OCI-M2 (cell line): ENCODE data around the gene WHRN.

Experiments
- DNase-seq: peaks from one replicate; lab custom pipeline; 2025; ENCODE audit not compliant: unreplicated experiment; lab: John Stamatoyannopoulos, UW

Gene WHRN

GRCh38 chr9:114473447-114473801, 31.8 kb downstream of the WHRN start:
- DNase-seq: no peak

- no peak for DNase-seq
These were observed 32.4 kb downstream of the WHRN start for GRCh38 chr9:114472765-114473446.

GRCh38 chr9:114471157-114471556, 34.1 kb downstream of the WHRN start:
- no peak for DNase-seq

- no peak for DNase-seq
These were observed 34.7 kb downstream of the WHRN start for GRCh38 chr9:114470581-114470980.

- no peak for DNase-seq
These were observed 35.2 kb downstream of the WHRN start for GRCh38 chr9:114470121-114470520.

- no peak for DNase-seq
These were observed 36.0 kb downstream of the WHRN start for GRCh38 chr9:114469091-114469853.

GRCh38 chr9:114467910-114468309, 37.4 kb downstream of the WHRN start:
- DNase-seq: no peak

- DNase-seq: no peak
These were observed 38.0 kb downstream of the WHRN start for GRCh38 chr9:114467226-114467750.

- DNase-seq: no peak
These were observed 39.1 kb downstream of the WHRN start for GRCh38 chr9:114465906-114466900.

- no peak for DNase-seq
These were observed 39.9 kb downstream of the WHRN start for GRCh38 chr9:114465417-114465816.

GRCh38 chr9:114464281-114465051, 40.8 kb downstream of the WHRN start:
- DNase-seq: no peak

- no peak for DNase-seq
These were observed 42.5 kb downstream of the WHRN start for GRCh38 chr9:114462791-114463190.

- no peak for DNase-seq
These were observed 43.8 kb downstream of the WHRN start for GRCh38 chr9:114461468-114461867.

- no peak for DNase-seq
These were observed 44.6 kb downstream of the WHRN start for GRCh38 chr9:114460513-114461199.

- no peak for DNase-seq
These were observed 45.8 kb downstream of the WHRN start for GRCh38 chr9:114459464-114459863.

GRCh38 chr9:114456929-114457328, 48.3 kb downstream of the WHRN start:
- no peak for DNase-seq

- no peak for DNase-seq
These were observed 50.6 kb downstream of the WHRN start for GRCh38 chr9:114454652-114455051.

- no peak for DNase-seq
These were observed 52.8 kb downstream of the WHRN start for GRCh38 chr9:114452219-114453165.

- no peak for DNase-seq
These were observed 53.6 kb downstream of the WHRN start for GRCh38 chr9:114451707-114452031.
